Ecto neural progenitor cell (in vitro differentiated cells): ENCODE measurements around the gene NXPH4.

Source experiments
- DNase-seq: peaks from one replicate; pipeline ENCODE4 v3.0.0-alpha.2; 2018; ENCODE audit warnings: low spot score

Gene NXPH4

DNA sequence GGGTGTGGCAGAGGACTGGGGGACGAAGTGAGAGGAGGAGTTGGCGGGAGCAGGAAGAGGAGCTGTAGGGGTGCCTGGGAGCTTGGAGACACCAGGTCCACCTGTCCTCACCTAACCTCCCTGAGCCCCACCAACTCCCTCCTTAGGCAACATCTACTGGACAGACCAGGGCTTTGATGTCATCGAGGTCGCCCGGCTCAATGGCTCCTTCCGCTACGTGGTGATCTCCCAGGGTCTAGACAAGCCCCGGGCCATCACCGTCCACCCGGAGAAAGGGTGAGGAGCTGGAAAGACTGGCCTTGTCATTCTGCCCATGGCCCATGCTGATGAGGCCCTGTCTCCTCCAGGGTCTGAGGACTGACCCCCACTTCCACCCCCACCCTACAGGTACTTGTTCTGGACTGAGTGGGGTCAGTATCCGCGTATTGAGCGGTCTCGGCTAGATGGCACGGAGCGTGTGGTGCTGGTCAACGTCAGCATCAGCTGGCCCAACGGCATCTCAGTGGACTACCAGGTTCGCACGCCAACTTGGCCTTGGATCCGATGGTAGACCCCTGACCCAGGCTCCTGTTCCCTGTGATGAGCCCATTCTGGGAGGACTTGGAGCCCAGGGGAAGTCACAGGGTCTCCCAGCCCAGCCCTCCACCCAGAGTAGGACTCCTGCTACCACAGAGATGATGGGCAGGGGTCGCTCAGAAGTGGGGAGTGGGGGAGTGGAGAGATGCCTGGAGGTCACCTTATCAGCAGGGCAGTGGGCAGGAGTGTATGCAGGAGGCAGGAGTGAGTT lies 32.5 kb upstream of the NXPH4 start:
- no peak for DNase-seq

DNA sequence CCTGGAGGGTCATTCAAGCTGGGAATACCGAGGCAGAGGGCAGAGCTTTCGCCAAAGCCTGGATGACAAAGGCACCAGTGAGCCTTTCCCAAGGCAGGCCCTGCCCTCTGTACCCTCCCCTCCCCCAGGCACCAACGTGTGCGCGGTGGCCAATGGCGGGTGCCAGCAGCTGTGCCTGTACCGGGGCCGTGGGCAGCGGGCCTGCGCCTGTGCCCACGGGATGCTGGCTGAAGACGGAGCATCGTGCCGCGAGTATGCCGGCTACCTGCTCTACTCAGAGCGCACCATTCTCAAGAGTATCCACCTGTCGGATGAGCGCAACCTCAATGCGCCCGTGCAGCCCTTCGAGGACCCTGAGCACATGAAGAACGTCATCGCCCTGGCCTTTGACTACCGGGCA lies 31.2 kb upstream of the NXPH4 start:
- DNase-seq = no peak

DNA sequence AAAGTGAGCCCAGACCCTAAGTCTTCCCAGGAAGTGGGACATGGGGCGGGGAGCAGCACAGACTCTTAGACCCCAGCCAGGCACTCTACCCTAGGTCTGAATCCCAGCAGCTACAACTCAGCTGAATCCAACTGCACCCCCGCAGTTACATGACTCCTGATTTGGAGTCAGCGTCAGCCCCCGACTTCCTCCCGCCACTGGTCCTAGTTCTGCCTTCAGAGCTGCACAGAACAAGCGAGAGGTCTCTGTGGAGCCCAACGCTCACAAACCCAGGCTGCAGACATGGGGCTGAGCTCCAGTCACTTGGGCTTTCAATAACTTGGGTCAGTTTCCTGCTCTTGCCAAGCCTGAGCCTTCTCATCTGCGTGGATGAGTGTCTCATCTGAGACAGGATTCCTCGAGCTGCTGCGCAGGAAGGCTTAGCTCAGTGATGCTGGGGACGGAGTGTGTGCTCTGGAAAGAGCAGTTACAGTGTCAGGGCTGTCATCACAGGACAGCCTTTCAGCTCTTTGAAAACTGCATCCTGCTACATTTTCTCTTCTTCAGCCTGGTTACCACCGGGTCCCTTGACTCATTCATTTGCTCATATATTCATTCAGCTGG lies 30.6 kb upstream of the NXPH4 start:
- DNase-seq = no peak

DNA sequence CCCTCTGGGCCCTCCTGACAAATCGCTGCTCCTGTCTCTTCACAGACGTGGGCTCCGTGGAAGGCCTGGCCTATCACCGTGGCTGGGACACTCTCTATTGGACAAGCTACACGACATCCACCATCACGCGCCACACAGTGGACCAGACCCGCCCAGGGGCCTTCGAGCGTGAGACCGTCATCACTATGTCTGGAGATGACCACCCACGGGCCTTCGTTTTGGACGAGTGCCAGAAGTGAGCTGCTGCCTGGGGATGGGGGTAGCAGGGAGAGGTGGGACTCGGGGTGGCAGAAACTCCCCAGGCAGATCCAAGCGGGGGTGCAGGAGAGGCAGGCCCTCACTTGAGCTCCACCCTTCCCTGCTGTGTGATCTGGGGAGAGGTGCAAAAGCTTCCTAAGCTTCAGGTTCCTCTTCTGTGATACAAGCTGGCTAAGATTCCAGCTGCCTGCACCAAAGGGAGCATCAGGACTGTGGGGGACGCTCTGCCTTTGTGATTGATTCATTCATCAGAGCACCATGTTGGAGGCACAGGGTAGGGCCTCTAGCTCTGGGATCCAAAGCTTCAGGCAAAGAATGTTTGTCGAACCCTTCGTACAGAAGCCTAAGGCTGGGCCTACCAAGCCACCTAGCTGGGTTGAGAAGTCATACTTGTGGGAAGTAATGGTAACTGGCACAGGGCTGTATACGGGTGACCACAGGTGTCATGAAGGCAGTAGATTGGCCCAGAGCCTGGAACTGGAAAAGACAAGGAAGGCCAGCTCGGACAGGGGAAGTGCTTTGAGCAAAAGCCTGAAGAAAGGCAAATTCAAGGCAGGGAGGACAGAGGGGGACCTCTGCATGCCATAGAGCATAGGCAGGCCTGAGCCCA lies 29.1 kb upstream of the NXPH4 start:
- no peak for DNase-seq

DNA sequence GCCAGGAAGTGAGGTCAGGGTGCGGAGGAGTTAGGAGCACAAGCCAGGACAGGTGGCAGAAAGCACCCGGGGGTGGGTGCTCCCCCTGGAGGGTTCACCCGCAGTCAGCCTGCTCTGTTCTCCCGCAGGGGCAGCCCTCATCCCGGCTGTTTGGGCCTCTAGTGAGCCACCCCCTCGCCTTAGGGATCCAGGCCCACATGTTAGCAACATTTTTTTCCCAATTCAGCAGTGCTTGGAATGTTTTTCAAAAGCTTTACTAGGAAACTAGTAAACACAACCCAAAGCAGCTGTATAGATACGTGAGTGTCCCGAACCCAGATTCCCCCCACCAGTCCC lies 28.5 kb upstream of the NXPH4 start:
- DNase-seq = no peak

DNA sequence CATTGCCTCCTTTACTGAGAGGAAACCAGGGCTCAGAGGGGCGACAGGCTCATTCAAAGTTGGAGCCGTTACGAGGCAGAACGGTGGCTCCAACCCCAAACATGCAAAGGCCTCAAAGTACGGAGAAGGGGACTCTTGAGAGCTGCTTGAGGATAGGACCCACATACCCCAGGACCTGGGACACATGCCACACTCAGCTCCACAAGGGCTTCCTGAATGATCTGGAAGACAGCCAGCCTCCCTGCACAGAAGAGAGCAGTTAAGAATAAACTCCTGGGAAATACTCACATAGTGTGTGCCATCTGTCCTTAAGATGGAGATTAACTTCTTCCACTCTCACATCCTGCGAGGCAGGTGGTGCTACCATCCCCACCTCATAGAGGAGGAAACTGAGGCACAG lies 26.6 kb upstream of the NXPH4 start:
- DNase-seq = no peak

DNA sequence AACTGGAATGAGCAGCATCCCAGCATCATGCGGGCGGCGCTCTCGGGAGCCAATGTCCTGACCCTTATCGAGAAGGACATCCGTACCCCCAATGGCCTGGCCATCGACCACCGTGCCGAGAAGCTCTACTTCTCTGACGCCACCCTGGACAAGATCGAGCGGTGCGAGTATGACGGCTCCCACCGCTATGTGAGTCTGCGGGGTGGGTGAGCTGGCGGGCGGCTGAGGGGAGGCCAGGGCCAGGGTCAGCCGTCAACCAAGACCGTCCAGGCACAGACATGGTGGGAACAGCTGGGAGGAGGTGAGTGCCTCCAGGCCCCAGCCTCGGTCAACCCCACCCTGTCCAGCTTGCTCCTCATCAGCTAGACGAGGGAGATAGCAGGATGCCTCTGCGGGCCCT lies 25.8 kb upstream of the NXPH4 start:
- DNase-seq = no peak

DNA sequence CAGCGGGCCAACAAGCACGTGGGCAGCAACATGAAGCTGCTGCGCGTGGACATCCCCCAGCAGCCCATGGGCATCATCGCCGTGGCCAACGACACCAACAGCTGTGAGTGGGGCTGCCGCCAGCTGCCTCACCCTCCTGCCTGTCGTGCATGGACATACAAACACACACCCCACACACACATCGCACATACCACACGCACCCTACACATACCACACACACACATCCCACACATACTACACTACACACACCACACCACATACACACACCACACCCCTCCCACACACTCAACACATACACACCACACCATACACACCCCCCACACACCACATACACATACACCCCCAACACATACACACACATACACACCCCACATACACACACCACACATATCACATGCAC lies 25.2 kb upstream of the NXPH4 start:
- no peak for DNase-seq

DNA sequence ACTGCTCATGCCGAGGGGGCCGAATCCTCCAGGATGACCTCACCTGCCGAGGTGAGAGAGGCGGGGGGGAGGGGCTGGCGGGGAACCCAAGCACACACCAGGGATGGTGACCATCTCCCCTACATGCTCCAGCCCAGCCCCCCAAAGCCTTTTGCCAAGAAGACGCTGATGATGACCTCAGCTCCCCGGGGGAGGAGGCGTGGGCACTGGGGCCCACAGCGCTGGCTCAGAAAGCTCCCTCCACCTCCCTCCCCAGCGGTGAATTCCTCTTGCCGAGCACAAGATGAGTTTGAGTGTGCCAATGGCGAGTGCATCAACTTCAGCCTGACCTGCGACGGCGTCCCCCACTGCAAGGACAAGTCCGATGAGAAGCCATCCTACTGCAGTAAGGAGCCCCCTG lies 23.7 kb upstream of the NXPH4 start:
- no peak for DNase-seq

DNA sequence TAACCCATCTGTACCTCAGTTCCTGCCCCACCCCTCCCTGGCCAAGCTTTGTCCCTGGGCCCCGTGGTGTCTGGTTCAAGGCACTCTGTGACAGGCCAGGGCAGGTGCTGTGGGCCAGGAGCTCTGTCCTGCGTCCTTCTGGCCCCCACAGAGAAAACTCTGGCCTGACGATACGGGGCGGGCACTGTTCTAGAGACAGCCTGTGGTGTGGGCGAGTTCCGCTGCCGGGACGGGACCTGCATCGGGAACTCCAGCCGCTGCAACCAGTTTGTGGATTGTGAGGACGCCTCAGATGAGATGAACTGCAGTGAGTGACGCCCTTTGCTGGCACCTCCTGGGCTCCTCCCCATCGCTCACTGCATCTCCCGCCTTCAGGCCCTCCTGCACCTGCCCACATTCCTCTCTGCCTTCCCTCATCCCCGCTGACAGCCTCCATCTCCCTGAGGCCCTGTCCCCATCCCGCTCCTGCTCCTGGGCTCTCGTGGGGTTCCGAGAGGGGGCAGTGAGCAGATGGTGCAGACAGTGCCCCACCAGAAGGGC lies 22.8 kb upstream of the NXPH4 start:
- no peak for DNase-seq

DNA sequence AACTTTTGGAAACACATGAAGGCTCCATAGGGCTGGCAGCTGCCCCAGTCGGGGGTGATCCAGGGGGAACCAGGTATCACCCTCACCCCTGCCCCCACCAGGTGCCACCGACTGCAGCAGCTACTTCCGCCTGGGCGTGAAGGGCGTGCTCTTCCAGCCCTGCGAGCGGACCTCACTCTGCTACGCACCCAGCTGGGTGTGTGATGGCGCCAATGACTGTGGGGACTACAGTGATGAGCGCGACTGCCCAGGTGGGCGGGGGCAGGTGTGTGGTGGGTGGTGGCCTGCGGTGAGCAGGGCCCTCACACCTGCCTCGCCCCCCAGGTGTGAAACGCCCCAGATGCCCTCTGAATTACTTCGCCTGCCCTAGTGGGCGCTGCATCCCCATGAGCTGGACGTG lies 22.3 kb upstream of the NXPH4 start:
- no peak for DNase-seq

DNA sequence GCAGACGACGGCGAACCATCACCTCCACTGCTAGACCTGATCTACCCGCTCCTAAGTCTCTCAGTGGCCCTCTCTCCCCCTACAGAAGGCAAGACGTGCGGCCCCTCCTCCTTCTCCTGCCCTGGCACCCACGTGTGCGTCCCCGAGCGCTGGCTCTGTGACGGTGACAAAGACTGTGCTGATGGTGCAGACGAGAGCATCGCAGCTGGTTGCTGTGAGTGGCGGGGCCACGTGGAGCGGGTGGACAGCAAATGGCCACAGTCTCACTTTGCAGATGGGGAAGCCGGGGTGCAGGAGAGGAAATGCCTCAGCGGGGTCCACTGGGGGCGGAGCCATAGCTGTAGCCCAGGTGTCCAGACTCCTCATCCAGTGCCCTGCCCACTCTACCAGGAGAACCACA lies 21.4 kb upstream of the NXPH4 start:
- no peak for DNase-seq

DNA sequence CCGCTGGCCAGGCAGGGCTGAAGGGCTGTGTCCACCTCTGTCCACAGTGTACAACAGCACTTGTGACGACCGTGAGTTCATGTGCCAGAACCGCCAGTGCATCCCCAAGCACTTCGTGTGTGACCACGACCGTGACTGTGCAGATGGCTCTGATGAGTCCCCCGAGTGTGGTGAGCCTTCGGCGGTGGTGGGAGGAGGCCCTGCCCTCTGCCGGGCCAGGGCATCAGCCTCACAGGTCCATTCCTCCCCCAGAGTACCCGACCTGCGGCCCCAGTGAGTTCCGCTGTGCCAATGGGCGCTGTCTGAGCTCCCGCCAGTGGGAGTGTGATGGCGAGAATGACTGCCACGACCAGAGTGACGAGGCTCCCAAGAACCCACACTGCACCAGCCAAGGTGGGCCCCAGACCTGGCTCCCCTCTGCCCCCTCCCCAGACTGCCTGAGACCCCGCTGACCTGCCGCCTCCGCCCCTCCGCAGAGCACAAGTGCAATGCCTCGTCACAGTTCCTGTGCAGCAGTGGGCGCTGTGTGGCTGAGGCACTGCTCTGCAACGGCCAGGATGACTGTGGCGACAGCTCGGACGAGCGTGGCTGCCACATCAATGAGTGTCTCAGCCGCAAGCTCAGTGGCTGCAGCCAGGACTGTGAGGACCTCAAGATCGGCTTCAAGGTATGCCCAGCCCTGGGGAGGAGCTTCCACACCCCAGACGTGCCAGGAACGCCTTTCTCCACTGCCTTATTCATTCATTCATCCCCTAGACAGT lies 20.8 kb upstream of the NXPH4 start:
- no peak for DNase-seq

DNA sequence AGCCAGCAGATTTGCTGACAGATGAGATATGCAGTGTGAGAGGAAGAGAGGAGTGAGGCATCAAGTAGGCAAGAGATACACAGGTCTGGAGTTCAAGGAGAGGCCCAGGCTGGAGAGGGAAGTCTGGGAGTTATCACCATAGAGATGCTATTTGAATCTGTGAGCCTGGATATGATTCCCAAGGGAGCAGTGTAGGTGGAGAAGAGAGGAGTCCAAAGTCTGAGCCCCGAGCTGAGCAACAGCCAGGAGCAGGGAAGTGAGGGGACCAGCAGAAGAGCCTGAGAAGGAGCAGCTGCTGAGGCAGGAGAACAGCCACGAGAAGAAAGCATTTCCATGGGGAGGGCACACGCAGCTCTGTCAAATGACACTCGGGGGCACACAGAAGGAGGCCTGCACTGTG lies 20.2 kb upstream of the NXPH4 start:
- DNase-seq = no peak

DNA sequence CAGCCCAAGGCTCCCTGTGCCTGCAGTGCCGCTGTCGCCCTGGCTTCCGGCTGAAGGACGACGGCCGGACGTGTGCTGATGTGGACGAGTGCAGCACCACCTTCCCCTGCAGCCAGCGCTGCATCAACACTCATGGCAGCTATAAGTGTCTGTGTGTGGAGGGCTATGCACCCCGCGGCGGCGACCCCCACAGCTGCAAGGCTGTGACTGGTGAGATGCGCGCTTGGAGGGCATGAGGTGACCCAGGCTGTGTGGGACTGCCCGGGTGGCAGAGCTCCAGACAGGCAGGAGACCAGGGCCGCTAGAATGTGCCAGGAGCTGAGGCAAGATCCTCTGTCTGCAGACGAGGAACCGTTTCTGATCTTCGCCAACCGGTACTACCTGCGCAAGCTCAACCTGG lies 19.6 kb upstream of the NXPH4 start:
- DNase-seq = no peak

DNA sequence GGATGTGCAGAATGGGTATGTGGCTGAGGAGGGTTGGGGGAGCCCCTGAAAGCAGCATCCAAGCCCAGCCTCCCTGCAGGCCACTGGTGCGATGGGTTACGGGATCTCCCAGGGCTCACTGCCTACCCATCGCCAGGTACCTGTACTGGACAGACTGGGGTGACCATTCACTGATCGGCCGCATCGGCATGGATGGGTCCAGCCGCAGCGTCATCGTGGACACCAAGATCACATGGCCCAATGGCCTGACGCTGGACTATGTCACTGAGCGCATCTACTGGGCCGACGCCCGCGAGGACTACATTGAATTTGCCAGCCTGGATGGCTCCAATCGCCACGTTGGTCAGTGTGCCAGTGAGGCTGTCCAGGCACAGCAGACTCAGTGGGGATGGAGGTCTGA lies 18.3 kb upstream of the NXPH4 start:
- no peak for DNase-seq

DNA sequence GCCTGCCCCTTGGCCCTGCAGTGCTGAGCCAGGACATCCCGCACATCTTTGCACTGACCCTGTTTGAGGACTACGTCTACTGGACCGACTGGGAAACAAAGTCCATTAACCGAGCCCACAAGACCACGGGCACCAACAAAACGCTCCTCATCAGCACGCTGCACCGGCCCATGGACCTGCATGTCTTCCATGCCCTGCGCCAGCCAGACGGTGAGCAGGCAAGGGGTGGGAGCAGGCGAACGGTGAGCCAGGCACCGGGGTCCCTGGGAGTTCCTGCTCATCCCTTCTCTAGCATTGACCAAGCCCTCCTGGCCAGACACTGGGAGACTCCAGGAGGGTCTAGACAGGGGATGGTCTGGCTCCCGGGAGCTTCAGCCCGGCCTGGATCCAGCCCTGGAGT lies 17.4 kb upstream of the NXPH4 start:
- no peak for DNase-seq

DNA sequence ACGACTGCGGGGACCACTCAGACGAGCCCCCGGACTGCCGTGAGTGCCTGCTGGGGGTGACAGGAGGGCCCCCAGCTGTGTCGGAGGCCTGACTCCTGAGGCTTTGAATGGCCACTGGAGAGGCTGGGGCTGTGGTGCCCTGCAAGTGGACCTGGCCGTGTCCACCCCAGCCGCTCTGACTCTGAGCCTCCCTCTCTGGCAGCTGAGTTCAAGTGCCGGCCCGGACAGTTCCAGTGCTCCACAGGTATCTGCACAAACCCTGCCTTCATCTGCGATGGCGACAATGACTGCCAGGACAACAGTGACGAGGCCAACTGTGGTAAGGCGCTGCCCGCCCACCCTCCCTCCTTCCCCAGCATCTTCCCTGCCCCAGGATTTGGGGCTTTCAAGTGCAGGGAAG lies 16.1 kb upstream of the NXPH4 start:
- no peak for DNase-seq

DNA sequence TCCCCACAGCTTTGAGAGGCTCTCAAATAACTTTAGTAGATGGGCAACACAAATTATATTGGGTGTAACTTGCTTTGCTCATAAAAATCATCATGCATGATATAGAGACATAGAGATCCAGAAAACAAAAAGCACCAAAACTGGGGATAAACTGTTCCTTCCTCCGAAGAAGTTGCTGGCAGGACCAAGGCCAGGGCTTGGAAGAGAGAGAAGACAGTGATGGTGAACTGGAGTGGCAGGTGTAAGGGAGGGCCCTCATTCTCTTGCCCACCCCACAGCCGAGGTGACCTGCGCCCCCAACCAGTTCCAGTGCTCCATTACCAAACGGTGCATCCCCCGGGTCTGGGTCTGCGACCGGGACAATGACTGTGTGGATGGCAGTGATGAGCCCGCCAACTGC lies 15.4 kb upstream of the NXPH4 start:
- DNase-seq = no peak

DNA sequence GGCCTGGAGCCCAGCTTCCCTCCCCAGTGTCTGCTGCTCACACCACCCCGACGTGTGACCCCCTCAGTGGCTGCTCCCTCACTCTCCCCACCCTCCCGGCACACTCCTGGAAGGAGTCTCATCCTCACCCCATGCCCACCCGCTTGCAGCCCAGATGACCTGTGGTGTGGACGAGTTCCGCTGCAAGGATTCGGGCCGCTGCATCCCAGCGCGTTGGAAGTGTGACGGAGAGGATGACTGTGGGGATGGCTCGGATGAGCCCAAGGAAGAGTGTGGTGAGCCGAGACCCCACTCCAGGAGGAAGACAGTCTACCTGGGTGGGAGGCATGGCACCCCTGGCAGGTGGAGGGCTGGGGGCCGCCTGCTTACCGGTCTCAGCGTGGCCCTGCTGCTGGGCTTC lies 15.0 kb upstream of the NXPH4 start:
- no peak for DNase-seq

DNA sequence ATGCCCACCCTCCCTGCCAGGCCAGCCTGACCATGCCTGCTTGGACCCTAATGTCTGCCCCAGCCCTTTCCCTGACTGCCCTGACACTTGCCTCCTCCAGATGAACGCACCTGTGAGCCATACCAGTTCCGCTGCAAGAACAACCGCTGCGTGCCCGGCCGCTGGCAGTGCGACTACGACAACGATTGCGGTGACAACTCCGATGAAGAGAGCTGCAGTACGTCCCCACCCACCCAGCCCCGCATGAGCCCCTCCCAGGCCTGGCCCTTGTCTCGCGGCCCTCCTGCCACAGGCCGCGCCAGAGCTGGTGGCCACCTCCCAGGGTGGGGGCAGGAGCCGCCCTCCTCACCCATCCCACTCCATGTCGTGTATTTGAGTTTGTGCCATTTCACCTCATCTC lies 14.3 kb upstream of the NXPH4 start:
- DNase-seq = no peak

DNA sequence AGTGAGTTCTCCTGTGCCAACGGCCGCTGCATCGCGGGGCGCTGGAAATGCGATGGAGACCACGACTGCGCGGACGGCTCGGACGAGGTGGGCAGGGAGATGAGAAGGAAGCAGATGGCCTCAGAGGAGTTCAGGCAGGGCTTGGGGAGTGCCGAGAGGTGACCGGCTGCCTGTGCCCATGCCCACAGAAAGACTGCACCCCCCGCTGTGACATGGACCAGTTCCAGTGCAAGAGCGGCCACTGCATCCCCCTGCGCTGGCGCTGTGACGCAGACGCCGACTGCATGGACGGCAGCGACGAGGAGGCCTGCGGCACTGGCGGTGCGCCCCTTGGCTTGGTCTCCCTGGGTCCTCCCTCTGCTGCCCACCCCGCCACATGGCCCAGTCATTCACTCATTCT lies 13.4 kb upstream of the NXPH4 start:
- no peak for DNase-seq
